Heart left ventricle (tissue), 16 donors: ENCODE results near the gene KIF26B. TPM values are rescaled to one million over a fixed set of nuclear protein-coding genes. Genes with fewer than 3 reads are reported as not detected.

Experiments used
- ATAC-seq, 4 donors: fragments of 200-7000 bp; cut with Tn5 transposase; one replicate each; pipeline ENCODE4 v1.9.1; 2020 to 2022; ENCODE audit warnings: moderate library complexity in 4 of 4, mild to moderate bottlenecking in 3 of 4, moderate number of reproducible peaks in 1 of 4
- DNase-seq, 5 donors: peaks; one replicate each; pipeline ENCODE4 v3.0.0-alpha.2; 2020
- H3K27ac ChIP-seq, 12 donors: fragments of 200-600 bp; sonication (generic) in 4 of 12; one replicate each; pipeline versions ENCODE4 v1.5.0 to v1.8.0; 2016 to 2022; ENCODE audit warnings: mild to moderate bottlenecking in 2 of 12
- H3K27me3 ChIP-seq, 9 donors: fragments of 200-600 bp; sonication (generic) in 2 of 9; one replicate each; pipeline versions ENCODE4 v1.5.1 to v1.8.0; 2016 to 2022; ENCODE audit warnings: mild to moderate bottlenecking in 3 of 9
- H3K36me3 ChIP-seq, 9 donors: fragments of 200-600 bp; sonication (generic) in 2 of 9; one replicate each; pipeline versions ENCODE4 v1.5.0 to v1.8.0; 2018 to 2022; ENCODE audit warnings: mild to moderate bottlenecking in 2 of 9
- H3K4me1 ChIP-seq, 12 donors: fragments of 200-600 bp; sonication (generic) in 4 of 12; one replicate each; pipeline versions ENCODE4 v1.5.0 to v1.8.0; 2016 to 2022; ENCODE audit warnings: mild to moderate bottlenecking in 3 of 12
- H3K4me3 ChIP-seq, 12 donors: fragments of 200-600 bp; sonication (generic) in 4 of 12; one replicate each; pipeline versions ENCODE4 v1.5.0 to v1.8.0; 2017 to 2022; ENCODE audit warnings: mild to moderate bottlenecking in 9 of 12, moderate library complexity in 4 of 12
- H3K9me3 ChIP-seq, 12 donors: fragments of 200-600 bp; sonication (generic) in 4 of 12; one replicate each; pipeline versions ENCODE4 v1.5.0 to v1.8.0; 2016 to 2022; ENCODE audit warnings: mild to moderate bottlenecking in 1 of 12
- CTCF ChIP-seq, 12 donors: fragments of 200-600 bp; sonication (generic) in 4 of 12; IDR thresholded peaks; one replicate each; pipeline versions ENCODE4 v1.5.0 to v1.8.0; 2018 to 2022; ENCODE audit warnings: antibody characterized with exemption in 12 of 12, mild to moderate bottlenecking in 5 of 12
- POLR2A ChIP-seq, 2 donors: fragments of 450-650 bp; IDR thresholded peaks; one replicate each; pipeline ENCODE4 v1.6.1; 2017; ENCODE audit warnings: antibody characterized with exemption in 2 of 2, mild to moderate bottlenecking in 2 of 2, moderate library complexity in 2 of 2
- WGBS, 4 donors: extraction: QIAGEN DNeasy Blood & Tissue Kit in 2 of 4; methylation state at CpG; one replicate each; pipeline versions ENCODE4 v1.1.5 to v1.1.7; 2013 to 2018; 5-methylcytosine and 5-hydroxymethylcytosine counted together
- intact Hi-C, 10 donors: fragments of 100-400 bp; cut with DNase I; formaldehyde crosslinking; loops; one replicate each; pipeline versions ENCODE4 v1.11.1 to v1.14.2; 2022
- polyA plus RNA-seq, 2 donors: library from polyadenylated mRNA; stranded (reverse); fragments of 200-250 nt; gene quantifications; one replicate each; pipeline ENCODE4 v1.2.3, GENCODE V29; 2013
- total RNA-seq, 9 donors: library from RNA; depleted of rRNA in 2 of 9; stranded (reverse); fragments of >200 nt in 2 of 9; fragmentation: NEBNext Ultra II Directional in 3 of 9; extraction: Animal tissue kit (Norgen Biotek cat#: 25700) in 3 of 9; gene quantifications; one replicate each; pipeline versions ENCODE4 v1.1.0 to v1.2.4, GENCODE V29; 2016 to 2023
- donor health status: ischemic (EF 13 %, LVEDD 7.1; RV severe dilation, severe dysfunction).
- donor health status: healthy with polysubstance abuse.
- donor health status: DM: no; HTN: yes; CAD: no.
- donor health status: DM: no; HTN: no; CAD: no.
- donor health status: ischemic (EF 25% LVEDD 6.9; RV normal size, moderate dysfunction).
- donor health status: ischemic (EF 25% LVEDD 5.7; RV mildly dilated, moderate dysfunction).
- donor health status: healthy.
- donor health status: DM: yes; HTN: yes; CAD: no.
- donor health status: ischemic (EF 35%, LVEDD 5.7; RV mildly dilated, moderate dysfunction).
- donor health status: nonischemic (EF 11% LVEDD 7.7; RV severe dilation, severe dysfunction).
- donor health status: DM: yes; HTN: yes; CAD: no.
- donor health status: PGD.
- donor health status: ischemic (EF 29% LVEDD 5.4; RV normal size, mild dysfunction).
- donor health status: nonischemic (EF 23%, LVEDD 6.1; RV moderate dilation, normal function).

The KIF26B gene
- total and polyA plus RNA-seq, 11 donors, result 1.2 to 7.0 (median 2.3) TPM

- DNase-seq, result peak in 1 of 5 donors; percentile 39
- Histone ChIP-seq H3K4me3 (no peak overlapping the region), H3K36me3 (no peaks in the 10 kb centered on the region), H3K27me3 (peaks cover 0 to 27% (median 0%) of the 10 kb centered on the region in 9 donors), H3K9me3 (no peaks in the 10 kb centered on the region), H3K27ac (no peak overlapping the region), H3K4me1 (peaks cover 0 to 7% (median 0%) of the 10 kb centered on the region in 12 donors)
- WGBS, 4 donors, result 0 to 90% (median 47%) methylated on average over 1 of the region's 1 CpG
- TF ChIP-seq POLR2A (IDR thresholded peaks at IDR 0.05), result no peak
- TF ChIP-seq CTCF (IDR thresholded peaks at IDR 0.05), result no peak
- intact Hi-C loops, result no loop called here
- ATAC-seq, result peak; percentile 56 to 89 (median 62)
Observed at GRCh38 chr1:245290836-245291235, 136.1 kb downstream of the KIF26B start.

GRCh38 chr1:245291351-245291750 is 136.6 kb downstream of the KIF26B start:
- H3K27ac ChIP-seq, result no peak overlapping the region
- intact Hi-C loops, result no loop called here
- no peaks in the 10 kb centered on the region for H3K9me3 ChIP-seq
- 68 to 72% (median 70%) methylated on average over 4 of the region's 4 CpGs for WGBS, 4 donors
- H3K4me3 ChIP-seq, result no peak overlapping the region
- H3K4me1 ChIP-seq, result peaks cover 0 to 7% (median 0%) of the 10 kb centered on the region in 12 donors
- H3K27me3 ChIP-seq, result peaks cover 0 to 27% (median 0%) of the 10 kb centered on the region in 9 donors
- DNase-seq (no peak), ATAC-seq (peak in 1 of 4 donors; percentile 22)
- TF ChIP-seq CTCF (IDR thresholded peaks at IDR 0.05), result no peak
- no peak for TF ChIP-seq POLR2A (IDR thresholded peaks at IDR 0.05)
- no peaks in the 10 kb centered on the region for H3K36me3 ChIP-seq

- DNase-seq, result no peak
Observed at GRCh38 chr1:245292141-245292540, 137.4 kb downstream of the KIF26B start.

GRCh38 chr1:245292553-245292952 is 137.8 kb downstream of the KIF26B start:
- no peaks in the 10 kb centered on the region for H3K9me3 ChIP-seq

More at GRCh38 chr1:245292141-245292540, 137.4 kb downstream of the KIF26B start:
- TF ChIP-seq CTCF (IDR thresholded peaks at IDR 0.05) (no peak), POLR2A (IDR thresholded peaks at IDR 0.05) (no peak)
- Histone ChIP-seq H3K4me3 (no peak overlapping the region), H3K27me3 (peaks cover 0 to 21% (median 0%) of the 10 kb centered on the region in 9 donors), H3K27ac (no peak overlapping the region), H3K9me3 (no peaks in the 10 kb centered on the region), H3K36me3 (no peaks in the 10 kb centered on the region), H3K4me1 (peaks cover 0 to 7% (median 0%) of the 10 kb centered on the region in 12 donors)
- no peak for ATAC-seq
- intact Hi-C loops, result no loop called here
- WGBS, 4 donors, result 76 to 95% (median 84%) methylated on average over 14 of the region's 14 CpGs

More at GRCh38 chr1:245292553-245292952, 137.8 kb downstream of the KIF26B start:
- no peaks in the 10 kb centered on the region for H3K36me3 ChIP-seq
- 72 to 85% (median 76%) methylated on average over 6 of the region's 6 CpGs for WGBS, 4 donors
- H3K27ac ChIP-seq, result no peak overlapping the region
- intact Hi-C loops, result no loop called here
- no peak overlapping the region for H3K4me3 ChIP-seq
- peaks cover 0 to 20% (median 0%) of the 10 kb centered on the region in 9 donors for H3K27me3 ChIP-seq
- TF ChIP-seq POLR2A (IDR thresholded peaks at IDR 0.05) (no peak), CTCF (IDR thresholded peaks at IDR 0.05) (no peak)
- ATAC-seq, result no peak
- DNase-seq, result no peak
- peaks cover 0 to 7% (median 0%) of the 10 kb centered on the region in 12 donors for H3K4me1 ChIP-seq
